Hippocampal formation (tissue), 2 donors: ENCODE data around the gene USP13.

ENCODE experiments used
- DNase-seq, 2 donors: peaks; one replicate each; lab custom pipeline; 2025; lab: John Stamatoyannopoulos, UW

The USP13 gene

GRCh38 chr3:179796421-179796820, 143.6 kb downstream of the USP13 start:
- no peak for DNase-seq

DNA sequence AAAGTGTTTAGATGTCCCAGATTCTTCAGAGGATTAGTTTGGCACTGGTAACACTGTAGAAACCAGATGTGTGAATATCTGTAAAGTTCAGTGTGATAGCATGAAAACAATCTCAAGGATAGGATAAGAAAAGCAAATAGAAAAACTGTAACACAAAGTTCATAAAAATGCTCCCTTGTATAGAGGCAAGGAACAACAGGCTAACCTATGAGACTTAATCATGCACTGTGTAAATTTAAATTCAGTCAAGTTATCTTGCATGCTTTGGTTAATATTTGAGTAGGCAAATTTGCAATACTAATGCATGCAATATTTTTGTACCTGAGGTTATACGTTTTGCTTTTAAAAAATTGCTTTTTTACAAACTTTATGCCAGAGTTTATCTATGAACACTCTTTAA, 144.4 kb downstream of the USP13 start:
- DNase-seq = no peak

DNA sequence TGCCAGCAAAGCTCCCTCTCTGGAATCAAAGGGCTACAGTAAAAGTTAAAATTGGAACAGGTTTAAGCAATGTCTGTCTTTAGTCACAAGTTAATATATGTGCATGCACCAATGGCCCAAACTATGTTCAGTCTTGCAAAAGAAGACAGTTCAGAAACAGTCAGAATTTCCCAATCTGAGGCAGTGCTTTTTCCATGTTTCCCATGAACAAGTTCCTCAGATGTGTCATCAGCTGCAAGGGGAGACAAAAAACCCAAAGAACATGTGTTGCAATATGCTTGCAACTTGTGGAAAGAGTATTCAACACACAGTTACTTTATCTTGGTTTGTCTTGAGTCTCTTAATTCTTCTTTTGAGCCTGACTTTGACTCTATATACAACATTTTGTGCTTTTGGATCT, 148.4 kb downstream of the USP13 start:
- DNase-seq = no peak

DNA sequence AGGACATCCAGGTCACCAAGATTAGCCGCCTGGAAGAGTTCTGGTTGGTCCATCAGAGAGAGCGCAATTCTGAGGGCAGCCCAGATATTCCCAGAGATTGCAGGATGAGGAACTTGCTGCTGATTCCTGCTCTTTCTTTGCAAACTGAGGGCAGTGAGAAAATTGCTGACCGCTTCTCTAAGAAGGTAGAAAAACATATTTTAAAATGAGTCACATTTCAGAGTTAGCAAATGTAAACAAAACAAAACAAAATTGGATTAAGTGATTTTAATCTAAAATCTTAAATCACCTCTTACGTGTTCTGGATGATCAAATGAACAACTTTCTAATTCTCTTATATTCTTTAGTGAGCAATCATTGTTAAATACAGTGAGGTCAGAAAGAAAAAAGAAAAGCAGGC, 149.0 kb downstream of the USP13 start:
- no peak for DNase-seq

DNA sequence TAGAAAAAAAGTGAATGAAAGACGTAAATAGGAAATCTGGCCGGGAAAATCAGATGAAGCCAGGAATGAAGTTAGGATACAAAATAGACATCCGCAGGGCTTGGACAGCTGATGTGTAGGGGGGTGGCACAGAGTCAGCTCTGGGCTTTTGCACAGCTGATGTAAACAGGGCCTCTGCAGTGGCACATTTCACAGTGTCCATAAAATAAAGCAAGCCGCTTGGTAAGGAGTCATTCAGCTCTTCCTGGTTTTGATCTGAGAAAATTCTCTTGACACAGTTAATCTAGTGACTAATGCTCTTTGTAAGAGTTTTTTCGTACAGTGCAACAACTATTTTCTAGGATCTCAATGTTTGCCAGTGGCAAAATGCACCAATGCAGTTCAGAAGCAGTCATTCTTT, 153.3 kb downstream of the USP13 start:
- no peak for DNase-seq

DNA sequence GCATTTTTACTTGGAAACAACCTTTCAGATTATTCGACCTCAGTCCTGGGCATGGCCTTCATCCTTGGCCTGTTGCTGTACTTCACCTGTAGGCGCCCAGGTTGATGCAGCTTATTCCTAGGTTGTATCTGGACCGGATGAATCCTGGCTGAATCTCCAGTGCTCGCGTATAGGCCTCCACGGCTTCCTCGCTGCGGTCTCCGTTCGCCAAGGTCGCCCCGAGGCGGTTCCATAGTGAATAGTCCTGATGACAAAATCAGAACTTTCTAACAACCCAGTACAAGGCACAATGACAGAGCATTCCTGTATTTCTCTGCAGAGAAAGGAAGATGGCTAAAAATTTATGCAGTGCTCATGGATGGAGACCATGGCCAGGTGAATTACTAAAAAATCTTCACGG, 154.7 kb downstream of the USP13 start:
- DNase-seq = no peak

- no peak for DNase-seq
These were observed 156.8 kb downstream of the USP13 start for GRCh38 chr3:179809639-179810038.

- peak; percentile 32 to 53 for DNase-seq
These were observed 158.7 kb downstream of the USP13 start for GRCh38 chr3:179811321-179812095.

DNA sequence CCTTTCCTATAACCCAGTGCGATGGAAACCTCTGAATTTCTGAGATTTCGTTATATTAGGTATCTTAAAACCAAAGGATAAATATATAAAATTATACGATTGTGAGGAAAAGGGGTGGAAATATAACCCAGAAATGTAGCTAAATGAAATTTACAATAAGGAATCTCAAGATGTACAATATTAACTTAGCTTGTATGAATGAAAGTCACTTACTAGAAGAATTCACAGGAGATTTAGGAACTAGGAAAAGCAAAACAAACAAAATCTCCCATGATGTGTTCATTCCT, 159.2 kb downstream of the USP13 start:
- no peak for DNase-seq

- no peak for DNase-seq
These were observed 166.5 kb downstream of the USP13 start for GRCh38 chr3:179819379-179819778.

DNA sequence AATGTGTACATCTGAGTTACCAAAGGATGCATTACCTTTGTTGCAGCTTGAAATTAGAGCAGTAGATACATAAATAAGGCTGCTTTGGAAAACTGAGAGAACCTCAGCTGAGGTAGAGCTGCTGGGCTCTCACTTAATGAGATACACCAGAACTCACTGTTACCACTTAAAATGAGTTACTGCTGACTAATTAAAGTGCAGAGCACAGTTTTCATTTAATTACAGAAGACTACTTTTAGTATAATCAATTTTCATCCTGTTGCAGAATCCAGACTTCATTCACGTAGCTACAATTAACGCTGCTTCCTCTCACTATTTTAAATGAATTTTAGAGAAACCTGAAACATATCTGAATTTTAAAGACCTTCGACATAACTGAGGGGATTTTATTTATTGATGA, 169.5 kb downstream of the USP13 start:
- DNase-seq = no peak

GRCh38 chr3:179825527-179826246, 172.8 kb downstream of the USP13 start:
- DNase-seq = no peak

GRCh38 chr3:179826247-179826637, 173.4 kb downstream of the USP13 start:
- no peak for DNase-seq

DNA sequence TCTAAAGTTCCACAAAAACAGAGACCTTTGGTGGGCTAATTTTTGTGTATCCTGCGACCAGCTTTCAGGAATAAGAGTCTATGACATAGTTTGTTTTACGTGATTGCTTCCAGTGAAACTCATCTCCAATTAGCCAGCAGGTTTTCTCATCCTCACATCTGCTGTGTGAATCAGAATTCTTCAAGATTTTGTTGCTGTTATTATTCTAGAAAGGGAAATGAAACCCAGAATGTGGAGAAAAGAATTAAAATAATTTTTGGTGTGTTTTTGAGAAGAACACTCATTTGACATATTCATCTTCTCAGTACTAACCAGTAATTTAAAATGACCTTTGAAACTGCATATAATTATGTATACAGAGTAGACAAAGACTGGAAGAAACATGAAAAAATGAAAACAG, 175.9 kb downstream of the USP13 start:
- no peak for DNase-seq

DNA sequence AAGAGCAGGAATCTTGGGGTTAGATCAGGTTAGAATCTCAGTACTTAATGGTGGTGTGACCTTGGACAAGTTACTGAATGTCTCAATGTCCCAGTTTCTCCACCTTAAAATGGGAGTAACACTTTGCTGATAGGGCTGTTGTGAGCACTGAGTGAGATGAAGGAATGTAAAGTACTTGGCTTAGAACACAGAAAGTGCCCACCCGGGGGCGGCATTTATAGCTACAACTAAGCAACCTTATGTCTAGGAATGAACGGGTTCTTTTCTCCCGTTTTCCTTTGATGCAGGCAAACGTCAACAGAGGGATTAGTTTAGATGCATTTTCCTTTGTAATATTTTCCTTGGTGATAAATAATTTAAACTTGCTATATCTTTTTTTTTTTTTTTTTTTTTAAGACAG, 176.6 kb downstream of the USP13 start:
- DNase-seq = no peak

- no peak for DNase-seq
These were observed 179.6 kb downstream of the USP13 start for GRCh38 chr3:179832333-179832854.

DNA sequence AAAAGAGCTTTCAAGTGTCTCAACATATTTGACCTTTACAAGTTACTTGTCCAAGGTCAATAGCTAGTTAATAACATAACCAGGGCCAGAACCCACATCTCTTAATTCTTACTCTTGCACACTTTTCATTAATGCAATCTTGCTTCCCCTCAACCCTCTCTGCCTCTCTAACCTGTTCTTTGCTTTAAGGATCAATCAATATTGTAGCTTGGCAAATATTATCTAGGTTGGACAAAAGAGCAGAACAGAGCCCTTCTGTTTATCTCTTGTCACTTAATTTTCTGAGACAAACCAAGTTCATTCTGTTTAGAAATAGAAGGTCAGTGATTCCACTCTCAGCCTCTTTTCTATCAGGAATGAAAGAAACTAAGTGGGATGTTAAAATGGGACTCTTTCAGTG, 180.5 kb downstream of the USP13 start:
- DNase-seq = no peak

GRCh38 chr3:179837374-179837773, 184.5 kb downstream of the USP13 start:
- no peak for DNase-seq
